Brain microvascular endothelial cell (primary cell): ENCODE results near the gene CLEC18C.
"Not testable (repeated sequence)": the region's sequence is repeated elsewhere in the genome, so short reads cannot be mapped to it uniquely, and the experiment has no call there.

Experiments
- DNase-seq: peaks from one replicate; pipeline ENCODE4 v3.0.0-alpha.2; 2020
- H3K27ac ChIP-seq: fragments of 250-450 bp; sonication (Bioruptor Pico); 2 replicates; pipeline ENCODE4 v1.5.1; 2020; ENCODE audit warnings: mild to moderate bottlenecking, moderate library complexity
- H3K27me3 ChIP-seq: fragments of 250-450 bp; sonication (Bioruptor Pico); replicated peaks from 2 replicates; pipeline ENCODE4 v1.5.1; 2020; ENCODE audit warnings: mild to moderate bottlenecking
- H3K36me3 ChIP-seq: fragments of 250-450 bp; sonication (Bioruptor Pico); replicated peaks from 2 replicates; pipeline ENCODE4 v1.5.1; 2020; ENCODE audit warnings: mild to moderate bottlenecking
- H3K4me3 ChIP-seq: 2 replicates; pipeline ENCODE4 v1.5.1; 2011; ENCODE audit warnings: low read depth, mild to moderate bottlenecking, control low read depth, low read length, moderate library complexity
- in situ Hi-C: cut with HindIII; loops from 2 replicates; pipeline ENCODE4 v1.10.0; 2017; ENCODE audit warnings: low sequenced_read_pairs, low pct_ligation_motif_present

Gene CLEC18C

DNA sequence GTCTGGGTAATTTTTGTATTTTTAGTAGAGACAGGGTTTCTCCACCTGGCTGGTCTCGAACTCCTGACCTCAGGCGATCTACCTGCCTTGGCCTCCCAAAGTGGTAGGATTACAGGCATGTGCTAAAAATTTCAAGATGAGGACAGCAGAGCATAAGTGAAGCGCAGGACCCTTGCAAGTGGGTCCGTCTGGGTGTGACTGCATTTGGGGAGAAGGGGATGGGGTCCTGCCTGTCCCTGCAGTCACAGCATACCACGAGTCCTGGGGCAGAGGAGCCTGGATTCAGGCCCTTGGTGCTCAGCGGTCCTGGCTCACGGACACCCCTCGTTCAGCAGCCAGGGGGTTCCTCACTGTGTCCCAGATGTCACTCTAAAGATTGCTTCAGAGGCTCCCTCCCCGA lies 24.6 kb downstream of the CLEC18C start:
- H3K27ac ChIP-seq, H3K27me3 ChIP-seq, H3K4me3 ChIP-seq, DNase-seq, H3K36me3 ChIP-seq, in situ Hi-C loops: not testable (repeated sequence)

DNA sequence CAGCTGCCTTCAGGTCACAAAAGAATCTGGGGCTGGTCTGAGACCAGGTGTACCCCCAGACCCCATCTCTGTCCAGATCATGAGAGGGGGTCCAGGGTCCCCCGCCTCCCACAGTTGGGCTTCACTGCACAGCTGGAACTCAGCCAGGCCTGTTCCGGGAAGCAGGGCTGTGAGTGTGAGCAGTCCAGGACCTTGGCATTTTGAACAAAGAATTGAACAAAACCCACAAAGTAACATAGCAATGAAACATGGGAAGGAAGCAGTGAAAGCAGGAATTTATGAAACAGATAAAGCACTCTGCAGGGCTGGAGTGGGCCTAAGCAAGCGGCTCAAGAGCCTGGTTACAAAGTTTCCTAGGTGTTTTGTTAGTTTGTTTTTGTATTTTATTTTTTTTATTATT lies 25.1 kb downstream of the CLEC18C start:
- H3K36me3 ChIP-seq, in situ Hi-C loops, H3K27me3 ChIP-seq, H3K4me3 ChIP-seq, DNase-seq, H3K27ac ChIP-seq: not testable (repeated sequence)

DNA sequence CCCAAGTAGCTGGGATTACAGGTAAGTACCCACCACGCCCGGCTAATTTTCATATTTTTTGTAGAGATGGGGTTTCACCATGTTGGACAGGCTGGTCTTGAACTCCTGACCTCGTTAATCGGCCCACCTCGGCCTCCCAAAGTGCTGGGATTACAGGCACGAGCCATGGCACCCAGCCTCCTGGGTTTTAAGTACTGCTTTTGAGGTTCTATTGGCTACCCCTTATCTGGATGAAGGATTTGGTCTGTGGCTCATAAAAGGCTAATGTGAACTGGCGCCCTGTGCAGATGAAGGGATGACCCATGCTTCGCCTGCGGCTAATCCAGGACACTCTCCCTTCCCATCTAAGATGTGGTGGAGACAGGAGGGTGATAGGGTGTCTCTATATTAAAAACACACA lies 25.6 kb downstream of the CLEC18C start:
- H3K27ac ChIP-seq, H3K4me3 ChIP-seq, DNase-seq, H3K27me3 ChIP-seq, H3K36me3 ChIP-seq, in situ Hi-C loops: not testable (repeated sequence)

DNA sequence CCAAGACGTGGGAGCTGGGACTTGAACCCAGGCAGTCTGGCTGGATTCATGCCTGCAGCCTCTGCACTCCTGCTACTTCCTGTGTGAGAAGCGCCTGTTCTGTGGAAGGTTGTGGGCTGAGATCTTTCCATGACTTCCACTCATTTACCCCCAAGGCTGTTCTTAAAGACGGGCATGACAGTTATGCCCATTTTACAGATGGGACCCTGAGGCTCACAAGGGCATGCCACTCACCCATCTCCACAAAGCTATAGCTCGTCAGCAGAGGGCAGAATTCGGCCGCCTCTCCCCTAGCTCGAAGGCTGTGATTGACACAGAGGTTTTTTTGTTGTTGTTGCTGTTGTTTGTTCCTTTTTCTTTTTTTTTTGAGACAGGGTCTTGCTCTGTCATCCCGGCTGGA lies 26.5 kb downstream of the CLEC18C start:
- H3K27me3 ChIP-seq, DNase-seq, in situ Hi-C loops, H3K27ac ChIP-seq, H3K4me3 ChIP-seq, H3K36me3 ChIP-seq: not testable (repeated sequence)

DNA sequence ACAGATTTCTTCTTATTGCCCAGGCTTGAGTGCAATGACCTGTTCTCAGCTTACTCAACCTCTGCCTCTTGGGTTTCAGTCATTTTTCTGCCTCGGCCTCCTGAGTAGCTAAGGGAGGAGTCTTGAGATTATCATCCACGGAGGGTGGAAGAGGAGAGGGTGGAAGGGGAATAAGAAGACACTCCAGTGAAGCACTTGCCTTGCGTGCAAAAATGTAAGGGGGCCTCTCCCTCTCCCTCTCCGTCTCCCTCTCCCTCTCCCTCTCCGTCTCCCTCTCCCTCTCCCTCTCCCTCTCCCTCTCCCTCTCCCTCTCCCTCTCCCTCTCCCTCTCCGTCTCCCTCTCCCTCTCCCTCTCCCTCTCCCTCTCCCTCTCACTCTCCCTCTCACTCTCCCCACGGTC lies 29.9 kb downstream of the CLEC18C start:
- H3K4me3 ChIP-seq, H3K27me3 ChIP-seq, H3K36me3 ChIP-seq, DNase-seq, in situ Hi-C loops, H3K27ac ChIP-seq: not testable (repeated sequence)

DNA sequence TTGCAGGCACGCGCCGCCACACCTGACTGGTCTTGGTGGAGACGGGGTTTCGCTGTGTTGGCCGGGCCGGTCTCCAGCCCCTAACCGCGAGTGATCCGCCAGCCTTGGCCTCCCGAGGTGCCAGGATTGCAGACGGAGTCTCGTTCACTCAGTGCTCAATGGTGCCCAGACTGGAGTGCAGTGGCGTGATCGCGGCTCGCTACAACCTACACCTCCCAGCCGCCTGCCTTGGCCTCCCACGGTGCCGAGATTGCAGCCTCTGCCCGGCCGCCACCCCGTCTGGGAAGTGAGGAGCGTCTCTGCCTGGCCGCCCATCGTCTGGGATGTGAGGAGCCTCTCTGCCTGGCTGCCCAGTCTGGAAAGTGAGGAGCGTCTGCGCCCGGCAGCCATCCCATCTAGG lies 30.4 kb downstream of the CLEC18C start:
- DNase-seq, H3K27me3 ChIP-seq, H3K27ac ChIP-seq, H3K36me3 ChIP-seq, H3K4me3 ChIP-seq, in situ Hi-C loops: not testable (repeated sequence)

DNA sequence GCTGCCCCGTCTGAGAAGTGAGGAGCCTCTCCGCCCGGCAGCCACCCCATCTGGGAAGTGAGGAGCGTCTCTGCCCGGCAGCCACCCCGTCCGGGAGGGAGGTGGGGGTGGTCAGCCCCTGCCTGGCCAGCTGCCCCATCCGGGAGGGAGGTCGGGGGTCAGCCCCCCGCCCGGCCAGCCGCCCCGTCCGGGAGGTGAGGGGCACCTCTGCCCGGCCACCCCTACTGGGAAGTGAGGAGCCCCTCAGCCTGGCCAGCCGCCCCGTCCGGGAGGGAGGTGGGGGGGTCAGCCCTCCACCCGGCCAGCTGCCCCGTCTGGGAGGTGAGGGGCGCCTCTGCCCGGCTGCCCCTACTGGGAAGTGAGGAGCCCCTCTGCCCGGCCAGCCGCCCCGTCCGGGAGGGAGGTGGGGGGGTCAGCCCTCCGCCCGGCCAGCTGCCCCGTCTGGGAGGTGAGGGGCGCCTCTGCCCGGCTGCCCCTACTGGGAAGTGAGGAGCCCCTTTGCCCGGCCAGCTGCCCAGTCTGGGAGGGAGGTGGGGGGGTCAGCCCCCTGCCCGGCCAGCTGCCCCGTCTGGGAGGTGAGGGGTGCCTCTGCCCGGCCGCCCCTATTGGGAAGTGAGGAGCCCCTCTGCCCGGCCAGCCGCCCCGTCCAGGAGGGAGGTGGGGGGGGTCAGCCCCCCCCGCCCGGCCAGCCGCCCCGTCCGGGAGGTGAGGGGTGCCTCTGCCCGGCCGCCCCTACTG lies 31.2 kb downstream of the CLEC18C start:
- DNase-seq, H3K36me3 ChIP-seq, in situ Hi-C loops, H3K27ac ChIP-seq, H3K4me3 ChIP-seq, H3K27me3 ChIP-seq: not testable (repeated sequence)

DNA sequence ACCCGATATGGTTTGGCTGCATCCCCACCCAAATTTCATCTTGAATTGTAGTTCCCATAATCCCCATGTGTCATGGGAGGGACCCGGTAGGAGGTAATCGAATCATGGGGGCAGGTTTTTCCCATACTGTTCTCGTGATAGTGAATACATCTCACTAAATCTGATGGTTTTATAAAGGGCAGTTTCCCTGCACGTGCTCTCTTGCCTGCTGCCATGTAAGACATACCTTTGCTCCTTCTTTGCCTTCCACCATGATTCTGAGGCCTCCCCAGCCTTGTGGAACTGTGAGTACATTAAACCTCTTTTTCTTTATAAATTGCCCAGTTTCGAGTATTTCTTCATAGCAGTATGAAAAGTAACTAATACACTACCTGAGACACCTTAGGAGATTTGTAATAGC lies 32.8 kb downstream of the CLEC18C start:
- H3K4me3 ChIP-seq, DNase-seq, H3K36me3 ChIP-seq, in situ Hi-C loops, H3K27ac ChIP-seq, H3K27me3 ChIP-seq: not testable (repeated sequence)

DNA sequence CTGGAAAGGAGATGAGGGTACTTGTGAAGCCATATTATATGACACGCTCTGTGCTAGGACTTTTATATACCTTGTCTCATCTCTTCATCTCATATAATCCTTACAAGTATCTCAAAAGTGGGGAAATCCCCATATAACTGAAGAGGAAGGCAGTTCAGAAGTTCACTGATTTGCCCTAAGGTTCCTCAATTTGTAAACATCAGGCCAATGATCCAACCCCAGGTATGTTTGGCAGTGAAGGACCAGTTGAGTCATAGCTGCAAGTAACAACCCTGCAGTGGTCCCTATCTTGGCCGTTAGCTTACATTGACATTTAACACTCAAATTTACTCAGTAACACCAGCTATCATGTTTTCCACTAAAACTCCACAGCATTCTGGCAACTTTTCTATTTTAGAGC lies 45.0 kb downstream of the CLEC18C start:
- H3K27ac ChIP-seq, H3K27me3 ChIP-seq, in situ Hi-C loops, DNase-seq, H3K4me3 ChIP-seq, H3K36me3 ChIP-seq: not testable (repeated sequence)

DNA sequence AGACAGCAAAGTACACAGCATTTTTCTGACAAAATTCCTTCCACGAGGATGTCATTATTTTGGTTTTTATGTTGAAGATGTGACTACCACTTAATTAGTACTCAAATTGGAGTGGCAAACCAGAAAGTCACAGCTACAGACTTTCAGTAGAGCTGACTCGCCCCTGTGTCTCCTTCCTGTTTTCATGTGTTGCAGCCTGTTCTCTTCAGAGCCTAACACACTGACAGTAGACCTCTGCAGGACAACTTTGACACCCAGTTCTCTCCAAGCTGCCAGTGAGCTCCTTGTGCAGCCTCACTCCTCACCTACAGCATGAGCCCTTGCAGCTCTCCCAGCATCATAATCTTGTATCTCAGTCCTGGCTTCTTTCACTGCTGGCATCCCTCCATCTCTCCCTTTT lies 49.0 kb downstream of the CLEC18C start:
- in situ Hi-C loops, H3K27ac ChIP-seq, H3K27me3 ChIP-seq, DNase-seq, H3K4me3 ChIP-seq: not testable (repeated sequence)
- peaks cover 14% of the 10 kb centered on the region for H3K36me3 ChIP-seq

DNA sequence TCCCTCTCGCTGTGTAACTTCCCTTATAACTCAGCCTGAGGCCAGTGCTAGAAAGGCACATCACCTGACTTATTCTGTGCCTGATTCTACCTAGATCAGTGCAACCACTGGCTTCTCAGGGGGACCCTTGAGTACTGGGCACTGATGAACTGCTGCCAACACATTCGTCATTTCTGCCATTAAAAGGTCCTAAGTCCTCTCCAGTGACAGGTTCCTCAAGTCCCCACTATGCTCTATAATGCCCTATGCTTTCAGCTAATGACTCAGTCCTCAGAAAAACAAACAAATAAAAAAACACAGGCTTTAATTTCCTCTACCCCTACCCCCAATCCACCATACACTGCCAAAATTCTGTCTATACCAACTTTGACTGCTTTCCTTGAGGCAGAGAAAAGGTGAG lies 49.6 kb downstream of the CLEC18C start:
- H3K27ac ChIP-seq, H3K27me3 ChIP-seq, in situ Hi-C loops, H3K4me3 ChIP-seq, DNase-seq: not testable (repeated sequence)
- peaks cover 14% of the 10 kb centered on the region for H3K36me3 ChIP-seq

DNA sequence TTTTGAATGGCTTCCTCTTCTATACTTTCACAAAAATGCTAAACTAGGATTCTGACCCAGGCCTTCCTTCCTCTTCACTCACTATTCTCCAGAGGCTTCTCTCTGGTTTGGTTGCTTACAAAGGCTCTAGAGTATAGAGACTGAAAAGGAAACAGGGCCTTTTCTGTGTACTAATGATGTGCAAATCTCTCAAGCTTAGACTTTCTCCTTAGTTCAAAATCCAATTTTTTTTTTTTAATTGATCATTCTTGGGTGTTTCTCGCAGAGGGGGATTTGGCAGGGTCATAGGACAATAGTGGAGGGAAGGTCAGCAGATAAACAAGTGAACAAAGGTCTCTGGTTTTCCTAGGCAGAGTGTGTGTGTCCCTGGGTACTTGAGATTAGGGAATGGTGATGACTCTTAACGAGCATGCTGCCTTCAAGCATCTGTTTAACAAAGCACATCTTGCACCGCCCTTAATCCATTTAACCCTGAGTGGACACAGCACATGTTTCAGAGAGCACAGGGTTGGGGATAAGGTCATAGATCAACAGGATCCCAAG lies 50.5 kb downstream of the CLEC18C start:
- DNase-seq, H3K4me3 ChIP-seq, H3K27me3 ChIP-seq, in situ Hi-C loops, H3K27ac ChIP-seq: not testable (repeated sequence)
- H3K36me3 ChIP-seq: peaks cover 13% of the 10 kb centered on the region

DNA sequence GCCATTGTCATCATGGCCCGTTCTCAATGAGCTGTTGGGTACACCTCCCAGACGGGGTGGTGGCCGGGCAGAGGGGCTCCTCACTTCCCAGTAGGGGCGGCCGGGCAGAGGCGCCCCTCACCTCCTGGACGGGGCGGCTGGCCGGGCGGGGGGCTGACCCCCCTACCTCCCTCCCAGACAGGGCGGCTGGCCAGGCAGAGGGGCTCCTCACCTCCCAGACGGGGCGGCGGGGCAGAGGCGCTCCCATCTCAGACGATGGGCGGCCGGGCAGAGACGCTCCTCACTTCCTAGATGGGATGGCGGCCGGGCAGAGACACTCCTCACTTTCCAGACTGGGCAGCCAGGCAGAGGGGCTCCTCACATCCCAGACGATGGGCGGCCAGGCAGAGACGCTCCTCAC lies 51.1 kb downstream of the CLEC18C start:
- in situ Hi-C loops, DNase-seq, H3K4me3 ChIP-seq, H3K27ac ChIP-seq, H3K27me3 ChIP-seq, H3K36me3 ChIP-seq: not testable (repeated sequence)

DNA sequence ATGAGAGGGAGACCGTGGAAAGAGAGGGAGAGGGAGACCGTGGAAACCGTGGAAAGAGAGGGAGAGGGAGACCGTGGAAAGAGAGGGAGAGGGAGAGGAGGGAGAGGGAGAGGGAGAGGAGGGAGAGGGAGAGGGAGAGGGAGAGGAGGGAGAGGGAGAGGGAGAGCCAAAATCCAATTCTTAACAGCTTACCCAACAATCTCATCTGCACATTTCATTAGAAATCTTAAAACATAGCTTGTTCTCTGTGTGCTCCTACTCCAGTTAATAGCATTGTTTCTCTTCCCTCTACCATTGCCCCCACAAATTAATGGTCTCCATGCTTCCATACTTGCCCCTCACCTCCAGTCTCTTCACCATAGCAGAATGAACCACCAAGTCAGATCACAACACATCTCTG lies 51.8 kb downstream of the CLEC18C start:
- in situ Hi-C loops, H3K36me3 ChIP-seq, DNase-seq, H3K4me3 ChIP-seq, H3K27ac ChIP-seq, H3K27me3 ChIP-seq: not testable (repeated sequence)

DNA sequence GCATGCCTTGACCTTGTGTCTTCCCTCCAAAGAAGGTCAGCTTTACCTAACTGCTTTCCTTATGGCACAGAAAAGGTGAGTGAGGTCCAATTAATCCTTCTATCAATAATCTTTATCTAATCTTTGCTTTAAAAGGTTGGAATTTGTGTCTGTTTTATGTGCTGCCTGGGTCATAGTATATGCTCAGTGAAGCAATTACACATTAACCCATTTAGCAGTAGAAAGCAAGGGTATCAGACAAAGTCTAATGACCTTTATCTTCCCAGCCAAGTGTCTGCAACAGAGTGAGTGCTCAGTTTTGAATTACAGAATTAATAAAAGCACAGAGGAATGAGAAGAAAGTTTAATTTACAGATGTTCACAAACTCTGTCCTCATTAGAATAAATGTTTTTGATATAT lies 52.4 kb downstream of the CLEC18C start:
- H3K36me3 ChIP-seq: peaks cover 10% of the 10 kb centered on the region
- H3K4me3 ChIP-seq, in situ Hi-C loops, DNase-seq, H3K27me3 ChIP-seq, H3K27ac ChIP-seq: not testable (repeated sequence)
